Transverse colon (tissue), 4 donors: Measurements from ENCODE around the gene NAA40. TPM values are rescaled to one million over a fixed set of nuclear protein-coding genes. Genes with fewer than 3 reads are reported as not detected.
A peak's percentile ranks its signal among the peaks of the same experiment; 100 is the strongest.

Experiments
- DNase-seq: peaks from one replicate; pipeline ENCODE4 v3.0.0-alpha.2; 2019
- H3K27ac ChIP-seq, 4 donors: fragments of 200-600 bp; sonication (generic); 2 replicates each; pipeline ENCODE4 v1.5.1; 2016 to 2018; ENCODE audit warnings: inconsistent platforms in 4 of 4
- H3K27me3 ChIP-seq: fragments of 200-600 bp; sonication (generic); 2 replicates; pipeline ENCODE4 v1.5.1; 2017; ENCODE audit warnings: inconsistent platforms
- H3K36me3 ChIP-seq, 4 donors: fragments of 200-600 bp; sonication (generic); 2 replicates each; pipeline ENCODE4 v1.5.1; 2017 to 2019; ENCODE audit warnings: inconsistent platforms in 4 of 4
- H3K4me1 ChIP-seq, 4 donors: fragments of 200-600 bp; sonication (generic); 2 replicates each; pipeline ENCODE4 v1.5.1; 2017 to 2020; ENCODE audit warnings: inconsistent platforms in 4 of 4
- H3K4me3 ChIP-seq, 4 donors: fragments of 200-600 bp; sonication (generic); 1 replicate in 1 of 4; 2 replicates in 3 of 4; pipeline versions ENCODE4 v1.5.1 to v1.6.1; 2017 to 2019; ENCODE audit warnings: inconsistent platforms in 4 of 4
- H3K9me3 ChIP-seq, 2 donors: fragments of 200-600 bp; sonication (generic); 2 replicates each; pipeline ENCODE4 v1.5.1; 2017 to 2019; ENCODE audit warnings: inconsistent platforms in 2 of 2
- CTCF ChIP-seq, 5 experiments: fragments of 200-600 bp in 3 of 5; fragments of 450-650 bp in 2 of 5; sonication (generic) in 3 of 5; IDR thresholded peaks; 1 replicate in 2 of 5; 2 replicates in 3 of 5; pipeline ENCODE4 v1.5.1; 2016 to 2017; ENCODE audit warnings: antibody characterized with exemption in 5 of 5, inconsistent platforms in 3 of 5, mild to moderate bottlenecking in 2 of 5, moderate library complexity in 1 of 5
- EP300 ChIP-seq: sonication (generic); formaldehyde crosslinking; IDR thresholded peaks from one replicate; pipeline ENCODE4 v1.6.1; 2017; ENCODE audit warnings: antibody characterized with exemption, low read depth
- POLR2A ChIP-seq: fragments of 450-650 bp; IDR thresholded peaks from one replicate; pipeline ENCODE4 v1.6.1; 2016; ENCODE audit warnings: antibody characterized with exemption, mild to moderate bottlenecking, moderate library complexity
- POLR2AphosphoS5 ChIP-seq, 3 donors: sonication (generic); formaldehyde crosslinking; IDR thresholded peaks; one replicate each; pipeline ENCODE4 v1.6.1; 2016; ENCODE audit warnings: antibody characterized with exemption in 3 of 3
- WGBS, 2 donors: methylation state at CpG; one replicate each; pipeline ENCODE4 v1.1.5; 2018; ENCODE audit warnings: low coverage in 1 of 2; 5-methylcytosine and 5-hydroxymethylcytosine counted together
- in situ Hi-C, 4 donors: fragments of 200-750 bp; cut with MboI; loops; one replicate each; pipeline versions ENCODE4 v1.15.0 to v1.15.1; 2017; ENCODE audit warnings: low sequenced_read_pairs in 3 of 4, low pct_ligation_motif_present in 1 of 4, low pct_unique_long_range_greater_than_20kb in 1 of 4
- intact Hi-C: fragments of 100-400 bp; cut with DNase I; formaldehyde crosslinking; loops from one replicate; pipeline ENCODE4 v1.15.1; 2023; ENCODE audit warnings: low total_unique reads
- total RNA-seq, 4 donors: library from RNA; depleted of rRNA; stranded (reverse); fragments of >200 nt; gene quantifications; one replicate each; pipeline ENCODE4 v1.1.0, GENCODE V29; 2016

Gene NAA40
- total RNA-seq = 10 to 100 TPM; 25.8 to 36.6 (median 34.3) TPM

GRCh38 chr11:63938479-63939396 is at the start of gene NAA40:
Gene NAA40, plus strand, starts transcription at chr11:63939002. Its CDS starts 95 bp downstream, at chr11:63939097.
- Histone ChIP-seq H3K4me1 (peaks cover 3 to 46% (median 18%) of the 10 kb centered on the region in 4 donors), H3K27me3 (no peaks in the 10 kb centered on the region), H3K9me3 (no peaks in the 10 kb centered on the region), H3K27ac (peak within 1 kb of the TSS; percentile 76 to 83 (median 80)), H3K36me3 (no peaks in the 10 kb centered on the region), H3K4me3 (peak within 1 kb of the TSS; percentile 49 to 79 (median 62))
- peak; percentile 94 for DNase-seq
- in situ Hi-C loops = no loop called here
- intact Hi-C loops = no loop called here
- WGBS, 2 donors = 1% methylated on average over 46 of the region's 92 CpGs; no CpG with 5 or more reads in 1 of the 2 donors
- TF ChIP-seq POLR2AphosphoS5 (IDR thresholded peaks at IDR 0.05) = peak in 1 of 3 donors; percentile 44
- no peak for TF ChIP-seq EP300
- peak in 1 of 5 experiments; percentile 18 for TF ChIP-seq CTCF (IDR thresholded peaks at IDR 0.05)

- TF ChIP-seq CTCF (IDR thresholded peaks at IDR 0.05) (no peak), POLR2AphosphoS5 (IDR thresholded peaks at IDR 0.05) (peak in 2 of 3 donors; percentile 43 to 73)
- peaks cover 24 to 74% (median 54%) of the 10 kb centered on the region in 4 donors for H3K4me1 ChIP-seq
- H3K27me3 ChIP-seq = no peaks in the 10 kb centered on the region
- peak overlapping the region; percentile 91 to 95 (median 92) for H3K27ac ChIP-seq
- no peaks in the 10 kb centered on the region for H3K36me3 ChIP-seq
- in situ Hi-C loops (no loop called here), intact Hi-C loops (no loop called here)
- H3K4me3 ChIP-seq = peak overlapping the region in 3 of 4 donors; percentile 26 to 46 (median 30)
- WGBS, 2 donors = 66% methylated on average over 6 of the region's 6 CpGs; no CpG with 5 or more reads in 1 of the 2 donors
- no peaks in the 10 kb centered on the region for H3K9me3 ChIP-seq
- peak; percentile 77 for DNase-seq
These were observed 49.5 kb upstream of the NAA40 start for GRCh38 chr11:63889344-63889743.

- peaks cover 24 to 63% (median 47%) of the 10 kb centered on the region in 4 donors for H3K4me1 ChIP-seq
- no peaks in the 10 kb centered on the region for H3K9me3 ChIP-seq
- peak overlapping the region in 1 of 4 donors; percentile 46 for H3K4me3 ChIP-seq
- WGBS, 2 donors = 75% methylated on average over 7 of the region's 7 CpGs; no CpG with 5 or more reads in 1 of the 2 donors
- in situ Hi-C loops (no loop called here), intact Hi-C loops (no loop called here)
- H3K27me3 ChIP-seq = no peaks in the 10 kb centered on the region
- TF ChIP-seq CTCF (IDR thresholded peaks at IDR 0.05) (no peak), POLR2A (no peak), EP300 (no peak), POLR2AphosphoS5 (IDR thresholded peaks at IDR 0.05) (no peak)
- no peak for DNase-seq
- peak overlapping the region; percentile 91 to 95 (median 92) for H3K27ac ChIP-seq
- H3K36me3 ChIP-seq = no peaks in the 10 kb centered on the region
These were observed 48.4 kb upstream of the NAA40 start for GRCh38 chr11:63890368-63890767.

GRCh38 chr11:63892228-63892627 is 46.6 kb upstream of the NAA40 start:
- 0 to 49% methylated on average over 1 to 3 of the region's 3 CpGs for WGBS, 2 donors
- Histone ChIP-seq H3K9me3 (no peaks in the 10 kb centered on the region), H3K36me3 (peaks cover 0 to 13% (median 6%) of the 10 kb centered on the region in 4 donors), H3K27me3 (no peaks in the 10 kb centered on the region), H3K27ac (no peak overlapping the region), H3K4me1 (peaks cover 24 to 59% (median 41%) of the 10 kb centered on the region in 4 donors), H3K4me3 (no peak overlapping the region)
- intact Hi-C loops (no loop called here), in situ Hi-C loops (no loop called here)
- no peak for DNase-seq
- TF ChIP-seq POLR2AphosphoS5 (IDR thresholded peaks at IDR 0.05) = no peak
- TF ChIP-seq POLR2A = no peak
- TF ChIP-seq EP300 = no peak
- no peak for TF ChIP-seq CTCF (IDR thresholded peaks at IDR 0.05)
